Keratinocyte (primary cell): Measurements from ENCODE around the gene WDR27. TPM values are rescaled to one million over a fixed set of nuclear protein-coding genes. Genes with fewer than 3 reads are reported as not detected.

ENCODE experiments used
- DNase-seq: peaks from one replicate; pipeline ENCODE4 v3.0.0-alpha.2; 2011; ENCODE audit warnings: low read depth, missing footprints, low spot score
- FAIRE-seq: peaks from 2 replicates; lab custom pipeline; 2011; peaks lifted over from hg19 to GRCh38; lab: Jason Lieb, UNC
- H2AFZ ChIP-seq: 2 replicates; pipeline ENCODE4 v1.6.0; 2012; ENCODE audit warnings: low read length, control low read depth, inconsistent platforms; ENCODE audit not compliant: control insufficient read depth
- H3K27ac ChIP-seq: 2 replicates; pipeline ENCODE4 v1.5.1; 2011; ENCODE audit warnings: low read length; ENCODE audit not compliant: control insufficient read depth, insufficient read depth
- H3K27me3 ChIP-seq: 3 replicates; pipeline ENCODE4 v1.6.0; 2011; ENCODE audit warnings: low read length; ENCODE audit not compliant: control insufficient read depth, insufficient read depth; ENCODE audit errors: extremely low read depth
- H3K36me3 ChIP-seq, 2 experiments: 2 replicates in 1 of 2; 3 replicates in 1 of 2; pipeline ENCODE4 v1.5.1; 2011; ENCODE audit warnings: low read length in 2 of 2, mild to moderate bottlenecking in 1 of 2; ENCODE audit not compliant: control insufficient read depth in 2 of 2, insufficient read depth in 2 of 2; ENCODE audit errors: extremely low read depth in 1 of 2
- H3K4me1 ChIP-seq: 3 replicates; pipeline ENCODE4 v1.5.1; 2011; ENCODE audit warnings: low read length; ENCODE audit not compliant: control insufficient read depth, insufficient read depth; ENCODE audit errors: extremely low read depth
- H3K4me2 ChIP-seq: 3 replicates; pipeline ENCODE4 v1.6.0; 2011; ENCODE audit warnings: low read depth, low read length; ENCODE audit not compliant: control insufficient read depth, insufficient read depth; ENCODE audit errors: extremely low read depth
- H3K4me3 ChIP-seq, 3 experiments: fragments of 200-600 bp in 1 of 3; sonication (generic) in 1 of 3; 2 replicates in 2 of 3; 3 replicates in 1 of 3; pipeline ENCODE4 v1.5.1; 2011 to 2016; ENCODE audit warnings: low read length in 3 of 3, mild to moderate bottlenecking in 3 of 3, control low read depth in 2 of 3, inconsistent platforms in 1 of 3, low read depth in 1 of 3, mixed read lengths in 1 of 3, mixed run types in 1 of 3, moderate library complexity in 1 of 3; ENCODE audit not compliant: control insufficient read depth in 2 of 3, insufficient read depth in 2 of 3; ENCODE audit errors: extremely low read depth in 1 of 3
- H3K79me2 ChIP-seq: 2 replicates; pipeline ENCODE4 v1.6.0; 2012; ENCODE audit warnings: low read length; ENCODE audit not compliant: control insufficient read depth, insufficient read depth
- H3K9ac ChIP-seq: 3 replicates; pipeline ENCODE4 v1.6.0; 2011; ENCODE audit warnings: low read length; ENCODE audit not compliant: control insufficient read depth, insufficient read depth; ENCODE audit errors: extremely low read depth
- H3K9me1 ChIP-seq: 3 replicates; pipeline ENCODE4 v1.6.0; 2011; ENCODE audit warnings: low read length; ENCODE audit not compliant: control insufficient read depth, insufficient read depth; ENCODE audit errors: extremely low read depth
- H3K9me3 ChIP-seq: 2 replicates; pipeline ENCODE4 v1.5.1; 2012; ENCODE audit warnings: low read depth, low read length; ENCODE audit not compliant: control insufficient read depth
- H4K20me1 ChIP-seq: 3 replicates; pipeline ENCODE4 v1.6.0; 2011; ENCODE audit warnings: low read length; ENCODE audit not compliant: control insufficient read depth, insufficient read depth; ENCODE audit errors: extremely low read depth
- EZH2 ChIP-seq: IDR thresholded peaks from one replicate; pipeline ENCODE4 v1.6.1; 2012; ENCODE audit warnings: inconsistent platforms, mild to moderate bottlenecking, low read length, moderate library complexity
- dilution Hi-C: fragments of 300-500 bp; cut with MboI; formaldehyde crosslinking; loops from one replicate; pipeline ENCODE4 v1.7.0; 2020; ENCODE audit warnings: low sequenced_read_pairs; ENCODE audit not compliant: extremely low pct_ligation_motif_present
- polyA plus RNA-seq, 5 experiments: library from polyadenylated mRNA; depleted of rRNA in 3 of 5; stranded (reverse) in 3 of 5; stranded (forward) in 1 of 5; unstranded in 1 of 5; fragments of >200 nt; gene quantifications; 1 replicate in 1 of 5; 2 replicates in 3 of 5; 3 replicates in 1 of 5; pipeline versions ENCODE4 v1.2.1 to v1.2.3, GENCODE V29; 2011 to 2012; ENCODE audit warnings: missing spikeins in 2 of 5, low read depth in 1 of 5, low replicate concordance in 1 of 5
- TF ChIP-seq, protein P1 (sequence below), 3 experiments: IDR thresholded peaks in 1 of 3; conservative IDR thresholded peaks in 1 of 3; optimal IDR thresholded peaks in 1 of 3; 2 replicates in 2 of 3; 3 replicates in 1 of 3; pipeline versions ENCODE3 to v1.5.1; 2011; ENCODE audit warnings: low read length in 3 of 3, mild to moderate bottlenecking in 3 of 3, moderate library complexity in 2 of 3, control low read depth in 1 of 3, inconsistent platforms in 1 of 3; ENCODE audit not compliant: insufficient read depth in 2 of 3; ENCODE audit errors: extremely low read depth in 1 of 3

The WDR27 gene
- polyA plus RNA-seq, 1 donor (not counting 4 experiments of a cell fraction or from before 2014, with no cell fraction given) = 17.8 TPM

DNA sequence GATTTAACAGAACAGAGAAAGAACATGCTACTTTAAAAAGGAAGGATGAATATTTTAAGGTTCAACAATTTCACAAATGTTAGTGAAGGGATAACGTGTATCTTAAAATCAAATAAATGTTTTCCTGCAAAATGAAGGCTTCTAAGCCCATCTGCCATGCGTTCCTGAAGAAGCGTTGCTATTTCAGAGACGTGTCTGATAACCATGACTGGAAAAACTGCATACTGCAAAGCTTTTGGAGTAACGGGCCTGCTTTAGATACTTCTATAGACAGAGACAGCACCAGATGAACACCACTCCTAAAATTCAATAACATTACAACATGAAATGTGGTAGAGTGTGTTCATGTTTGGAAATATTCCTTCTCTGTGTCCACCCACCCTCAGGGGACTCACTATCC, 126.0 kb downstream of the WDR27 start:
- TF ChIP-seq EZH2 = no peak
- TF ChIP-seq, protein P1, sequence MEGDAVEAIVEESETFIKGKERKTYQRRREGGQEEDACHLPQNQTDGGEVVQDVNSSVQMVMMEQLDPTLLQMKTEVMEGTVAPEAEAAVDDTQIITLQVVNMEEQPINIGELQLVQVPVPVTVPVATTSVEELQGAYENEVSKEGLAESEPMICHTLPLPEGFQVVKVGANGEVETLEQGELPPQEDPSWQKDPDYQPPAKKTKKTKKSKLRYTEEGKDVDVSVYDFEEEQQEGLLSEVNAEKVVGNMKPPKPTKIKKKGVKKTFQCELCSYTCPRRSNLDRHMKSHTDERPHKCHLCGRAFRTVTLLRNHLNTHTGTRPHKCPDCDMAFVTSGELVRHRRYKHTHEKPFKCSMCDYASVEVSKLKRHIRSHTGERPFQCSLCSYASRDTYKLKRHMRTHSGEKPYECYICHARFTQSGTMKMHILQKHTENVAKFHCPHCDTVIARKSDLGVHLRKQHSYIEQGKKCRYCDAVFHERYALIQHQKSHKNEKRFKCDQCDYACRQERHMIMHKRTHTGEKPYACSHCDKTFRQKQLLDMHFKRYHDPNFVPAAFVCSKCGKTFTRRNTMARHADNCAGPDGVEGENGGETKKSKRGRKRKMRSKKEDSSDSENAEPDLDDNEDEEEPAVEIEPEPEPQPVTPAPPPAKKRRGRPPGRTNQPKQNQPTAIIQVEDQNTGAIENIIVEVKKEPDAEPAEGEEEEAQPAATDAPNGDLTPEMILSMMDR (optimal IDR thresholded peaks at IDR 0.05 in 1 of 3, IDR thresholded peaks at IDR 0.05 in 1 of 3, conservative IDR thresholded peaks at IDR 0.05 in 1 of 3; ENCODE audit: extremely low read depth in 1 of 3, insufficient read depth in 2 of 3, low read length in 3 of 3) = no peak
- dilution Hi-C loops = no loop called here
- DNase-seq = no peak
- Histone ChIP-seq H3K36me3 (no peaks in the 10 kb centered on the region), H3K4me2 (no peak overlapping the region), H3K27me3 (no peaks in the 10 kb centered on the region), H2AFZ (no peak overlapping the region), H3K9me3 (no peaks in the 10 kb centered on the region), H3K27ac (no peak overlapping the region), H3K9me1 (no peaks in the 10 kb centered on the region), H3K4me1 (peaks cover 7% of the 10 kb centered on the region), H3K4me3 (no peak overlapping the region), H4K20me1 (no peaks in the 10 kb centered on the region), H3K79me2 (no peaks in the 10 kb centered on the region), H3K9ac (no peak overlapping the region)
- no peak for FAIRE-seq

DNA sequence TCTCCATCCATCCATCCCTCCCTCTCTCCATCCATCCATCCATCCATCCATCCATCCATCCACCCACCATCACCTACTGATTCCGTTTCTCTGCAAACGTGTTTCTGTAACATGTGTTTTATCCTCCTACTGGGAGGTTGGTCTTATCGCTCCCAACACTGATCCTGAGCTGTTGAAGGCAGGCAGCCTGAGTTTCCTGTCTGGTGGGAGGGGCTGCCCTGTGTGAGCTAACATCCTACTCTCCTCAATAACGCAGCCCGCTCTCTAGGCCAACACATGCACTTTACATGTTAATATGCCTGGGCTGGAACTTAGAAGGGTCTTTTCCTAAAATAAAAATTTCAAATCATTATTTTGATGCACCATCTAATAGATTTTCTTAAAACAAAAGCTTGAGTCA, 126.5 kb downstream of the WDR27 start:
- Histone ChIP-seq H4K20me1 (no peaks in the 10 kb centered on the region), H3K4me1 (peaks cover 7% of the 10 kb centered on the region), H2AFZ (no peak overlapping the region), H3K4me3 (no peak overlapping the region), H3K9ac (no peak overlapping the region), H3K36me3 (no peaks in the 10 kb centered on the region), H3K4me2 (no peak overlapping the region), H3K9me3 (no peaks in the 10 kb centered on the region), H3K27me3 (no peaks in the 10 kb centered on the region), H3K9me1 (no peaks in the 10 kb centered on the region), H3K79me2 (no peaks in the 10 kb centered on the region), H3K27ac (no peak overlapping the region)
- DNase-seq = no peak
- TF ChIP-seq, protein P1 (optimal IDR thresholded peaks at IDR 0.05 in 1 of 3, IDR thresholded peaks at IDR 0.05 in 1 of 3, conservative IDR thresholded peaks at IDR 0.05 in 1 of 3; ENCODE audit: extremely low read depth in 1 of 3, insufficient read depth in 2 of 3, low read length in 3 of 3) = no peak
- no peak for TF ChIP-seq EZH2
- no peak for FAIRE-seq
- dilution Hi-C loops = no loop called here
